Measurements from ENCODE around the gene POFUT2.

POFUT2 gene

DNA sequence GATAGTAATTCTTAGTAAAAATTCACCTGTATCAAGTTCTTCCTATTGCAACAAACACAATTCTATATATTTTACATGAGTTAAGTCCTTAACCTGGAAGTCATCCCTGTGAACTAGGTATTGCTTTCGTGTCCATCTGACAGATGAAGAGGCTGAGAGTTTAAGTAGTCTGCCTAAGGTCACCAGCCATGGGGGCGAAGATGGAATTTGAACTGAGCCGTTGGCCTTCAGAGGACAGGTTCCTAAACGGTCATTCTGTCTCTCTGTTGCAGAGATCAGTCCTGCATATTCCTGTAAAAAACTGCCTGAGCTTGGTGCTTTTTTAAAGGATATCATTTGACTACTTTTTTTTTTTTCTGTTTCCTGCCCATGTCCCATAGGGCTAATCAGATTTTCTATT is 10.2 kb upstream of the POFUT2 start:
- DNase-seq (ENCODE audit: low spot score), result no peak

DNA sequence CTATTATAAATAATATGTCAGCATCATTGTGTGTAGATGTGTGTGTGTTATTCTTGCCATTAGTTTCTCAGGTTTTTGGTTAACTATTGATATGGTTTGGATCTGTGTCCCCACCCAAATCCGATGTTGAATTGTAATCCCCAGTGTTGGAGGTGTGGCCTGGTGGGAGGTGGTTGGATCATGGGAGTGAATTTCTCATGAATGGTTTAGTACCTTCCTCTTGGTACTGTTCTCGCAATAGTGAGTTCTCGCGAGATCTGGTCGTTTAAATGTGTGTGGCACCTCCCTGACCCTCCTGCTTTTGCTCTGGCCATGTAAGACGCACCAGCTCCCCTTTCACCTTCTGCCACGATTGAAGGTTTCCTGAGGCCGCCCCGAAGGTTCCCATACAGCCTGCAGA is 9.6 kb upstream of the POFUT2 start:
- no peak for DNase-seq (ENCODE audit: low spot score)

DNA sequence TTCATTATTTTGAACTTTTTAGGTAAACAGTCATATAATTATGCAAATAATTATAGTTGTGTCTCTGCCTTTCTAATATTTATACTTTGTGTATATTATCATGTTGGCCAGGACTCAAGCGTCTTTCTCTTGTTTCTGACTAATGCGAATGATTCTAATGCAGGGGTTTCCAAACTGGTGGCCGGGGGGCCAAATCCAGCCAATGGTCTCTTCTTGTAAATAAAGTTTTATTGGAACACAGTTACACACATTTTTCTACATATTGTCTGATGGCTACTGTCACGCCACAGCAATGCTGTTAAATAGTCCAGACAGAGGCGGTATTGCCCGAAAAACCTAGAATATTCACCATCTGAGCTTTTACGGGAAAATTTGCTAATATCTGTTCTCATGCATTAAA is 8.9 kb upstream of the POFUT2 start:
- no peak for DNase-seq (ENCODE audit: low spot score)

DNA sequence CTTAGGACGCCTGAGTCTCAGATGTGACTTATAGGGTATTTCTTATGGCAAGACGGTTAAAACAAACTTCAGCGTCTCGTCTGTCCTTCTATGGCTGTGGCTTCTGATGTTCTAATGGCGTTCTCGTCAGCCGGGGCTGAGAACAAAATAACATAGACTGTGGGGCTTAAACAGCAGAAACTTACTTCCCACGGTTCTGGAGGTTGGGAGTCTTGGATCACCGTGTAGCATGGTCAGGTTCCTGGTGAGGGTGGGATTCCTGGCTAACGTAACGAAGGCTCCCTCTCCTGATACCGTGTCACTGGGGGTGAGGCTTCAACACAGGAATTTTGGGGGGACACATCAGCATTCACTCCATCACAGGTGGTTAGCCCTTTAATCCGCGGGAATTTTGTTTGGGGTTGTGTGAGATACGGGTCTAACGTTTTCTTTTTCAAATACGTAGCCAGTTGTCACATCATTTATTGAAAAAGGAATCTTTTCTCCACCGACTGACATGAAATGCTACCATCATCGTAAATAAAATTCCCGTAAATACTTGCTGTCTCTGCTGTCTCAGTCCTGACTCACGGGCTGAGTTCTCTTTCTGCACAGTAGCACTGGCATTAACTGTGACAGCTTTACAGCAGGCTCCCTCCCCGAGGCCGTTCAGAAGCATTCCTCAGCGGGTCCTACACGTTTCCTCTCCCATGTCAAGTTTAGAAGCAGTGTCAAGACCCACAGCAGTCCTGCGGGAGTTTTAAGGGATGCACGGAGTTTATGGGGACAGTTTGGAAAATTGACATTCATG is 8.1 kb upstream of the POFUT2 start:
- DNase-seq (ENCODE audit: low spot score), result no peak

DNA sequence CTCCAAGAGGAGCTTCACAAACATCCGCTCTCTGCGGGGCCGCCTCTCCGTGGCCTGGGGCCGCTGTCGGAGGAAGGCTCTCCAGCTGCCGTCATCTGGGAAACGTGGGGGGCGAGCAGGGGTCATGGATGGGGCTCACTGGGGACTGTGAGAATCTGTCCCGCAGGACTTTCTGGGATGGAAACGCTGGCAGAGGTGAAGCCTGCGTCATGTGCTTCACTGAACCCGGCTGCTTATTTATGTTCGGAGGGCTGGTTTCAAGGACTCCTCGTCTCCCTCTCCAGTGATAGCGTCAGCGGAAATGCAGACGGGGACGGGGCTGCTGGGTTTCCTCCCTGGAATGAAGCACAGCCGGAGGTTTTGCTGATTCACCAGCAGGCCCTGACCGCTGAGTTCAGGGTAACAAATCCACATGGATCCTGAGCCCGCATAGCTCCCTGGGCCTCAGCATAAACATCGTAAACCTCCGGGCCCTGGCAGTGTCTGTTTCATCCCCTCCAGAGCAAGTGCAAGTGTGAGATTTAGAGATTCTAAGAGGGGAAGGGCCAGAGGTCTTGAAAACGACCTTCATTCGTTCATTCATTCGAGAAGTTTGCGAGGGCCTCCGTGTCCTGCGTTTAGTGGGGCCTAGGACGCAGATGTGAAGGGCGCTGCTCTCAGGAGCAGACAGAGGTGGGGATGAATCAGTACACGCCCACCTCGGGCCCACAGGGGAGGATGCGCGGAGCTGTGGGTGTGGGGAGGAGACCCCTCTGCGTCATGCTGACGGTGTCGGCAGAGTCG is 7.0 kb upstream of the POFUT2 start:
- peak; percentile 36 for DNase-seq (ENCODE audit: low spot score)

DNA sequence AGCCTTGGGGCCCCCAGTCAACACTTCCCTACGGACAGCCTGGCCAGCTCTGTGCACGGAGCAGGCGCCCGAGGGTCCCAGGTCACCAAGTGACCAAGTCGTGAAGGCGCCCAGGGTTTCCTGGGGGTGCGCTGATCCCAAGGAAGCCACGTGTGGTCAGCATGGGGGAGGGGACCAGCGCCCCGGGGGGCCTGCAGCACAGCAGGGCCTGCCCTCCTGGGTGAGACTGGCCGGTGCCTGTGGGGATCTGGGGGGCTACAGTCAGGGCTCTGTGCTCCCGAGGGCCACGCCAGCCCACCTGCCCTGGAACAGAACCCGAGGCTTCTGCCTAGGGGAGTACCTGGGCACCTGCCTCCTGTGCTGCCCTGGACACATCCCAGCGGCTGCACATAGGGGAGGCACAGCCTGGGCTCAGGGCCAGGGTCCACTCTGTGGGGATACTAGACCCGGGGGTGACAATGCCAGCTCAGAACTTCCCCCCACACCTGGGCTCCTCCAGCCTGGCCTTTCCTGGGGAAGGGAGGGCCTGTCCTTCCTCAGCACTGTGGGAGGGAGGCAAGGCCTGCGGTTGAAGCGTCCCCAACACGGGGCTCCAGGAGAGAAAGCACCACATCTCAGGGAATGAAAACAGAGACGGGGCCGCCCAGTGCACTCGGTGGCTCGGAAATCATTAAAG is 6.2 kb upstream of the POFUT2 start:
- no peak for DNase-seq (ENCODE audit: low spot score)

DNA sequence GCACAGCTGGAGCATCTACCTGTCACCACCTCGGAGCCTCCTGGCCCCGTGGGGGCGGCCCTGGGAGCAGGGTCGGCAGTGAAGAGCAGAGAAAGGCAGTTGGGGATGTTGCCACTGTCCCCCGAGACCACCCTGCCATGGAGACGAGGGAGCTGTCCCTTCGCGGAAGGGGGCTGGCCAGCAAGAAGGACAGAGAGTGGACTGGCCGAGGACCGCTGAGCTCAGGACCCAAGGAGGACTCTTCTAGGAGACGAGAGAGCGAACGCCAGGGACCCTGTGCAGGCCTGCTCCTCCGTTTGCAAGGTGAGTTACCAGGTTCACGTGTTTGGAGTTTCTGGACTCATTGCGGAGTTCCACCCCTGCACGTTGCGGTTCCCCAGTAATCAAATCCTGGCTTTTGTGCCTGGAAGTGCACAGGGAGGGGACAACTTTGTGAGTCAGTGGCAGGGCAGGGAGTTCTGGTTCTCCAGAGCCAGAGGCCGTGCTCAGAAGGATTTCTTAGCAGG is 5.6 kb upstream of the POFUT2 start:
- no peak for DNase-seq (ENCODE audit: low spot score)

DNA sequence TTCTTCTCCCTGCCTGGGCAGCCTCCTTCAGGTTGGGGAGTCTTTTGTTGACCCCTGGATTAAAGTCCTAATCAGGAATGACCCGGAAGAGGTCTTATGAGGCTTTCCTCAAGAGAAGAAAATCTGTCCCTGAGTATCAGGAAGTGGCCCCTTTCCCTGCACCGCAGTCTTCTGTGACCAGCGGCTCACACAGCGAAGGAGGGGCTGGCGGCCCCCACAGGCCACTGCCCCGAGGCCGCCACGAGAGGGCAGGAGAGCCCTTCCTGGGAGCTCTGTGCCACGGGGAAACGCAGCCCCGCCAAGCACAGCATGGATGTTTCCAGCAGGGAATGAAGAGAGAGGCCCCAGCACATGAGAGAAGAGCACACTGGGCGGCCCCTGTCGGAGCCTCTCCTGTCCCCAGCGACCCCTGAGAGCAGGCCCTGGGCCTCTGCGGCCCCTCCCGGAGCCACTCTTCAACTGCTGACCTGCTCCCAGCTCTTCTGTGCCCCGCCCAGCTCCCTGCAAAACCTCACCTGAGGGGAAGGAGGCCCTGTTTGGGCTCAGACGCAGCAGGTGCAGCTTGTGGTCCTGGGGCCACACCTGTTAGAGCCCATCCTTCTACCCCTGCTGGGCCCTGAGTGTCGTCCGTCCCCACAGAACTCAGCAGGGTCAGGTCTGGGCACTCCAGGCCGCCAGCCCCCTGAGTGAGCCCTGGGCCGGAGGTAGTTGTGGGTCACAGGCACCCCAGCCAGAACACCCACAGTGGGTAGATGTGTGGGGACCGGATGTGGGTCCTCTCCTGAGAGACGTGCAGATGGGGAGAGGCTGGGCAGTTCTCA is 4.9 kb upstream of the POFUT2 start:
- peak; percentile 84 for DNase-seq (ENCODE audit: low spot score)

DNA sequence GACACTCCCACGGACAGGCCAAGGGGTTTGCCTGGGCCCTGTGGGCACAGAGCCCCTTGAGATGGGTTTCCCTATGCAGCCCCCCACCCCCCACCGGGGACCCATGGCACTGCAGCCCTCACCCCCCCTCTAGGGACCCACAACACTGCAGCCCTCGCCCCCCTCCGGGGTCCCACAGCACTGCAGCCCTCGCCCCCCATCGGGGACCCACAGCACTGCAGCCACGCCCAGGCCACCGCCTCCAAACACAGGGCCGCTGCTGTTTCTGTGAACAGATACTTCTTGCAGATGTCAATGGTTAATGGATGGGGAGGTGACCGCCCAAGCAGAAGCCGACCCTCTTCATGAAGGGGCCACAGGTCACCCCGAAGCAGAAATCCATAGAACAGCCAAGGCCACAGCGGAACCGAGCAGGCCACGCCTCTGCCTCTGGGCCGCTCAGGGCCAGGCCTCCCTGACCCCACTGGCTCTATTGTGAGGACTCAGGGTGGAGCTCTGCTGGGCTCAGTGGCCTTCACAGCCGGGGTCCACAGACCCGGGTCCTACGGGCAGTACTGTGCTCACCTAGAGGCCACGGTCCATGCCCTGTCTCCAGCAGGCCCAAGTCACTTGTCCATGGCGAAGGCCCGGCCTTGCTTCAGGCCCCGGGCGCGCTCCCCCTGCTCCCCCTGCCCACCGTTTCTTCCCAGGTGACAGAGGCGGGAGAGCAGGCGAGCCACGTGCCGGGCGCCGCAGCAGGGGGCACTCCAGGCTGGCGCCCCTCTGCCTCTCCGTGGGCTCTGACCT is 4.1 kb upstream of the POFUT2 start:
- DNase-seq (ENCODE audit: low spot score), result no peak

DNA sequence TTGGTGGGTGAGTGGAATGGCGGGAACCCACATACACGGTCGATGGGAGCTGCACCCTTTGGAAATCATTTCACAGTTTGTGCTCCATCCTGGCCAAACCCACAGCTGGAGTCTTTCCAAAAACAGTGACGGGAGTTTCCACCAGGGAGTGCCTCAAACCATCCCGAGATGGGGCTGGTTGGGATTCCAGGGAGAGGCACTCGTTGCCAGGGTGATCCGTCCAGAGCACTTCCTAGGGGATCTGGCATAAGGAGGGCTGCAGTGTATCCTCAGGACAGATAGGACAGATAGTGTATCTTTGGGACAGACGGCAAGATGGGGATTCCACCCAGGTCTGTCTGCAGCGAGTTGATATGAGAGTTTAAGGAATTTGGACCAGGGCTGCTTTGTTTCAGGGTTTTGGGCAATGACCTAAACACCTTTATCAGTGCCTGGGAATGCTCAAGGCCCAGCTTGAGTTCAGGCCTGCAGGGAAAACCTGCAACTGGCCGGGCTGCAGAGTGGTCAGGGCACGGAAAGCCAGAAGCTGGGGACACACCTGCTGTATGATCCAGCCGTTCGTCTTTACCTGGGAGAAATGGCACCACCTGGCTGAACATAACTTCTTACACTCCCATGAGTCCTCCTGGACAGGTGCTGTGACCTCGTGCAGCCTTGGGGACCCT is 3.4 kb upstream of the POFUT2 start:
- no peak for DNase-seq (ENCODE audit: low spot score)

DNA sequence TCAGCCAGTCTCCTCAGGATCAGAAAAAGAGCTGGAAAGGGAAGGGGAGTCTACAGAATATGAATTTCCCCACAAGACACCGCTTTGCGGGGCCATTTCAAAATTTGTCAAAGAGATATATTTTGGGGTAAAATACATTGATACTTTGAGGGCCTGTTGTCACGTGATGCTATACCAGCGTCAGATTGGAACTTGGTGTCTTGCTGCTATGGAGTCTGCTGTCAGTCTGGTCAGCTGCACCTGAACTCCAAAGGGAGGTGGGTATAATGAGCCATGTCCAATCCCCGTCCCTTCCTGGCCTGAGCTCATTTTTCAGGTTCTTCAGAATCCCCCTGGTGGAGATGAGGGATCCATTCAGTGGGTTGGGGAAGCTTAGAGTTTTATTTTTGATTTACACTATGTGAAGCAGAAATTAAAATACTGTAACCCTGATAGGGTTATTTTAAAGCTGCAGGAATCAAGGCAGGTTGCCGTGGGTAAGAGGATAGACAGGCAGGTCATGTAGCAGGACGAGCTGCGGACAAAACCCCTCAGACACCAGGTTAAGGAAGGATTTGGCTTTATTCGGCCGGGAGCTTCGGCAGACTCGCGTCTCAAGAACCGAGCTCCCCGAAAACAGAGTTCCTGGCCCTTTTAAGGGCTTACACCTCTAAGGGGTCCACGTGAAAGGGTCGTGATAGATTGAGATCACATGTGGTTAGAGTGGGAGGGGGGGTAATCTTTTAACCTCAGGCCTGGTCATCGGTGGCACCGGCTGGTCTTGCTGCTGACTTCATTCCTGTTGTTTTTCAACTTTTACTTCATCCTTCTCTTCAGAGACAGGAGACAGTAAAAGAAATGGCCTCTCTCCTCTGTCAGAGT is 2.2 kb upstream of the POFUT2 start:
- DNase-seq (ENCODE audit: low spot score), result no peak

DNA sequence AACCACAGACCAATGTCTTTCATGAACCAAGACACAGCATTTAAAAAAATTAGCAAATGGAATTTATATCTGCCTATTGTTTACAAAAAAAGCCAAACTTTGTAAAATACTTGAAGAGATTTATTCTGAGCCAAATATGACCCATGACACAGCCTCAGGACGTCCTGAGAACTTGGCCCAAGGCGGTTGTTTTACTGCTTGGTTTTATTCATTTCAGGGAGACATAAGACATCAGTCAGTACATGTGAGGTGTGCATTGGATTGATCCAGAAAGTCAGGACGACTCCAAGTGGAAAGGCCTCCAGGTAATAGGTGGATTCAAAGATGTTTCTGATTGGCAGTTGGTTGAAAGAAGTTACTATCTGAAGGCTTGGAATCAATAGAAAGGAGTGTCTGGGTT is 1.4 kb upstream of the POFUT2 start:
- DNase-seq (ENCODE audit: low spot score), result no peak

DNA sequence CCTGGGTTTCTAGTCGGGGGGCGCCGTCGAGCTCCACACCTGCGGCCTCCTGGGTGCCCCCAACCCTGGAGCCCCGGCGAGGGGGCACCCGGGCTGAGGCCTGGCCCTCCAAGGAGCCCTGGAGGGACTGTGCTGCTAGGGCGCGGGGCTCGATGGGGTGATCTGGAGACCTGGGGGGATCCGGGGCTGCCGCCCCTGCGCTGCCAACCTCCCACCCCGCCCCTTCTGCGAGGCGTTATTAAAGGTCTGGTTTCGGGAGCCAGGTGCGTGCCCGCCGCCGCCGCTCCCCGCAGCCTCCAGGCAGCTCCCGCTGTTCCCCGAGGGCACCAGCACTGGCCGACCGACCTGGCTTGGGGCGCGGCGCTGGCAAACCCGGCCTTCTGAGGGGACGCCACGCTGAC is 746 bp upstream of the POFUT2 start:
- DNase-seq (ENCODE audit: low spot score), result no peak

DNA sequence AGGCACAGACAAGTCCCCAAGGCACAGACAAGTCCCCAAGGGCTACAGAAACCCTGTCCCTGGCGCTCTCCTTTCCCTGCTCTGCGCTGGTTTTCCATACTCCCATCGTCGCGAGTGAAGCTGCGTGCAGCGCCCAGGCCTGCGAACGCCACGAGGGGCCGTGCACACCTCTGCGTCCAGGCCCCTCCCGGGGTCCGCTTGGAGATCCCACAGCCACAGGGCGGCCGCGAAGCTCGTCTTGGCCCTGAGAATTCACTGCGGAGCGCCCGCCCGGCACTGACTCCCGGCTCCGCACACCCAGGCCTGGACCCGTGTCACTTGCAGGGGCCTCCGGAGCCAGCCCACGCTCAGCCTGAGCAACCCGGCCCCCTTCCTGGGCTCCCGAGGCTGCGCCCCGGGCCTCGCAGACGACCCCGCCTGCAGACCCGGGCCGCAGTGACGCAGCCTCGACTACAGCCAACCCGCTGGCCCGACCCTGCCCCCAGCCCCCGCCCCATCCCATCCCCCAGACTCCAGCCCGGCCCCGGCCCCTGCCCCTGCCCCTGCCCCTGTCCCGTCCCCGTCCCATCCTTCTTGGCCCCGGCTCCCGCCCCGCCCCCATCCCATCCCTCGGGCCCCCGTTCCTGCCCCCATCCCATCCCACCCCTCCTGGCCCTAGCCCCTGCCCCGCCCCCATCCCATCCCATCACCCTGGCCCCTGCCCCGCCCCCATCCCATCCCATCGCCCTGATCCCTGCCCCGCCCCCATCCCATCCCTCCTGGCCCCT is 841 bp downstream of the POFUT2 start:
- no peak for DNase-seq (ENCODE audit: low spot score)

DNA sequence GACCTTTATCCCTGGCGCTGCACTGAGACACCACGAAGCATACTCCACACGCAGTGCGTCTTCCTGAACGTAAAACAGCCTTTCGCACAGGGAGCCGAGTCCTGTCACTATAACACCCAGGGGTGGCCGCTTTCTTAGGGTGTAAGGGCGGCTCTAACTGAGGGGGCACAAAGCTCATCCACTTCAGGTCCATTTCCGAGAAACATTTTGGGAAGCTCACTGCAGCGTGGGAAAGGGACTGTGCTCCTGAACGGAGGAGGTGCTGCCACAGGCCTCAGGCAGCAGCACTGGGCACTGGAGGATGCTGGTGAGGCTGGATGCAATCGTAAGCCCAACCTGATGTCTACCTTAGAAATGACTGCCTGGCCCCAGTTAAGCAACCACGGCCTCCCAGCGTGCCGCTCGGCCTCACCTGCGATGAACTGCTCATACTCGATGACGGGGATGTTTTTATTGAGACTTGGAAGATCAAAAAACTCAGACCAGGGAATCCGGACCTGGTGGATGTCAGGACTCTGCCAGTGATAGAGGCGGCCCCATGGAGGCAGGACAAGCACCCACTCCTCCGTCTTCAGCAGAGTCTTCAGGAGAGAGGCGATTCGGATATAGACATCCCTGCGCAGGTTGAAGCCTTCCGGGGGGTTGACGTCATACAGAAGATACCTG is 2.3 kb downstream of the POFUT2 start:
- DNase-seq (ENCODE audit: low spot score), result no peak

DNA sequence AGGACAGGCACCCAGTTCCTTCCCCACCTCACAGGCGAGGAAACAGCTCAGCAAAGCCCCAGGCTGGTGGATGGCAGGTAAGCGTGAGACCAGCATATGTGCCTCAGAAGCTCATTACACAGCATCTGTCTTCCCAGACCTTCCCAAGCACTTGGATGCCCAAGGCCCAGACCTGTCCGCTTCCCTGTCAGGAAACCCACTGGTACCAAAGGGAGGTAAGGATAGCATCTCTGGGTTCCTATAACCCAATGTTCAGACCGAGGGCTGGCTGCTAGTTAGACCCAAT is 3.3 kb downstream of the POFUT2 start:
- DNase-seq (ENCODE audit: low spot score), result no peak

DNA sequence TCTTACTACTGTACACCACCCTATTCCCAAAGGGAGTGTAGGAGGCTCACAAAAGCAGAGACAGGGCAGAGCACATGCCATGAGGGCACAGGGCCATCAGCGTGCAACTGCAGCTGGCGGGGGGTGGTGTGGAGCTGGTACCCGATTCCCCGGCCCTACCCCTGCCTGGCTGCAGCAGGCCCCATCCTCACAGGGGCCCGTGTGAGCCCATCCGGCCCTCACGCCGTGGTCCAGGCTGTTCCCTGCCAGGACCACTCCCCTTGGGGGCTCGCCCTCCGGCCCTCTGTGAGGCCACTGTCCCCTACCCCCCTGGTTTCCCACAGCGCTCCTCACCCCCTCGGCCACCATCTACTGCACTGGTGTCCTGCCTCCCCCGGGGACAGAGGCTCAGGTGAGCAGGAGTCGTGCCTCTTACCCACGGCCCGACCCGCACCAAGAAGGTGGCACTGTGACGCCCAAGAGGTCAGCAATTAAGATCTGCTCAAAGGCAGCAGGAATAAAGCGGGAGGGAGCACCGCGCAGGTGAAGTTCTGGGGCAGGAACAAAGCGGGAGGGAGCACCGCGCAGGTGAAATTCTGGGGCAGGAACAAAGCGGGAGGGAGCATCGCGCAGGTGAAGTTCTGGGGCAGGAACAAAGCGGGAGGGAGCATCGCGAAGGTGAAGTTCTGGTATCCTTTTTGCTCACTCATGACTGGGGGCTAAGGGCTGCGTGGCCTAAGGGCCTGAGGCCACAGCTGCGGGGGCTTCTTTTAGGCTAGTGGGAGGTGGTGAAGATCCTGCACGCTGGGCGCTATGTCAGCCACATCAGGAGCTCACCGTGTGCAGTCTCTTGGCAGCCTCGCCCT is 3.9 kb downstream of the POFUT2 start:
- DNase-seq (ENCODE audit: low spot score), result no peak

Measured in pons (tissue), 1 donor.